Measurements from ENCODE around the gene MYO16. TPM values are rescaled to one million over a fixed set of nuclear protein-coding genes. Genes with fewer than 3 reads are reported as not detected.

MYO16 gene
- total and polyA plus RNA-seq, 4 donors = 11.7 to 51.7 (median 21.1) TPM

DNA sequence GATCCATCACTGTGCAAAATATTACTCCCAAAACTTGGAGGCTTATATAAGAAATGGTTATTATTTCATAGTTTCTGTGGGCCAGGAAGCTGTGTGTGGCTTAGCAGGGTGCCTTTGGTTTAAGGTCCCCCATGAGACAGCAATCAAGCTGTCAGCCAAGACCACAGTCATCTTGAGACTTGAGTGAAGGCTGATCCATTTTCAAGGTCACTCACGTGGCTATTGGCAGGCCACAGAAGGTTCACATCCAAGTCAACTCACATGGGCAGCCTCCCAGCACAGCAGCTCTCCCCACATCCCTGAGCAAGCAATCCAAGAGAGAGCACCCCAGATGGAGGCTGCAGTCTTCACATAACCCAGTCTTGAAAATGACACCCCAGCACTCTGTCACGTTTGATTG, 537.4 kb downstream of the MYO16 start:
- no peak overlapping the region for H3K27ac ChIP-seq (ENCODE audit: low read depth, low read length)
- DNase-seq (ENCODE audit: low read depth in 4 of 6, low spot score in 6 of 6) = no peak
- 70% methylated on average over 2 of the region's 2 CpGs for WGBS (ENCODE audit: insufficient coverage)
- H3K4me3 ChIP-seq (ENCODE audit: low read depth, low read length) = no peak overlapping the region
- no peaks in the 10 kb centered on the region for H3K27me3 ChIP-seq (ENCODE audit: control insufficient read depth, insufficient read depth, low read length)
- no peaks in the 10 kb centered on the region for H3K9me3 ChIP-seq (ENCODE audit: control insufficient read depth, insufficient read depth, low read length)
- H3K36me3 ChIP-seq (ENCODE audit: control insufficient read depth, insufficient read depth, low read length) = peaks cover 2% of the 10 kb centered on the region
- no peaks in the 10 kb centered on the region for H3K4me1 ChIP-seq (ENCODE audit: control insufficient read depth, insufficient read depth, low read length)

DNA sequence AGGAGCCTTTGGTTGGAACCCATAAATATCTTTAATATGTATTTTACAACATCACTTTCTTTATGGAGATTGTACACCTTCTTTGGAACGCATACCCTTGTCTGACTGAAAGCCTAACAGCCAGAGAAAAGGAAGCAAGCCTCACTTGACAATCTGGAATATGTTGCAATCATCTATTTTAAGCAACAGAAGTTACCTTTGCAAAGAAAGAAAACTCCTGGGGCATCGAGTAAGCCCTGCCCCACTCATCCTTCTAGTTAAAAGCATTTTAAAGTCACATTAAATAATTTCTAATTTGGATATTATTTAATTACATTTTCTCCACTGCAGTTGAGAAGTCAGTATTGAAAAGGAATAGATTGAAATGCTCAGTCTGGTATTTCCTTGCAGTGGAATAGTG, 542.7 kb downstream of the MYO16 start:
- Histone ChIP-seq H3K27me3 (ENCODE audit: control insufficient read depth, insufficient read depth, low read length) (no peaks in the 10 kb centered on the region), H3K4me1 (ENCODE audit: control insufficient read depth, insufficient read depth, low read length) (no peaks in the 10 kb centered on the region), H3K9me3 (ENCODE audit: control insufficient read depth, insufficient read depth, low read length) (no peaks in the 10 kb centered on the region), H3K4me3 (ENCODE audit: low read depth, low read length) (no peak overlapping the region), H3K36me3 (ENCODE audit: control insufficient read depth, insufficient read depth, low read length) (no peaks in the 10 kb centered on the region), H3K27ac (ENCODE audit: low read depth, low read length) (no peak overlapping the region)
- no CpG with 5 or more reads among the region's 2 CpGs for whole genome bisulfite sequencing (ENCODE audit: insufficient coverage)
- no peak for DNase-seq (ENCODE audit: low read depth in 4 of 6, low spot score in 6 of 6)

DNA sequence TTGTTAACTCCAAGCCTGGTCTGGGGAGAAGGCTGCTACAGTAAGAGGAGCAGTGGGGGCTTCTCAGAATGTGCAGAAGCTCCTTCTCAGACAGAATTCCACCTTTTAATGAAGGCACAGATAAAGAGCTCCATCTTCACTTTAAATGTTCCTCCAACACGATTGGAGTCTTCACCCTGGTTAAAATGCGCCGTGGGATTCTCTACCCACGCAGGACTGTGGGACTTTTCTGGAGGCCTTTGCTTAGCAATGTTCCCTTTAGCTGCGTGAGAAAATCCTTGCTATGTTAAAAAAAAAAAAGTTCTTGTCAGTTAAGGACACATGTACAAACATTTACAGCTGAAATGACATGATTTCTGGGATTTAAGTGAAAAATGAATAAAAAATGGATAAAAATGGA, 546.3 kb downstream of the MYO16 start:
- H3K4me1 ChIP-seq (ENCODE audit: control insufficient read depth, insufficient read depth, low read length) = no peaks in the 10 kb centered on the region
- H3K9me3 ChIP-seq (ENCODE audit: control insufficient read depth, insufficient read depth, low read length) = no peaks in the 10 kb centered on the region
- H3K36me3 ChIP-seq (ENCODE audit: control insufficient read depth, insufficient read depth, low read length) = no peaks in the 10 kb centered on the region
- no peak overlapping the region for H3K4me3 ChIP-seq (ENCODE audit: low read depth, low read length)
- no peaks in the 10 kb centered on the region for H3K27me3 ChIP-seq (ENCODE audit: control insufficient read depth, insufficient read depth, low read length)
- no peak for DNase-seq (ENCODE audit: low read depth in 4 of 6, low spot score in 6 of 6)
- 93% methylated on average over 4 of the region's 5 CpGs for WGBS (ENCODE audit: insufficient coverage)
- no peak overlapping the region for H3K27ac ChIP-seq (ENCODE audit: low read depth, low read length)

DNA sequence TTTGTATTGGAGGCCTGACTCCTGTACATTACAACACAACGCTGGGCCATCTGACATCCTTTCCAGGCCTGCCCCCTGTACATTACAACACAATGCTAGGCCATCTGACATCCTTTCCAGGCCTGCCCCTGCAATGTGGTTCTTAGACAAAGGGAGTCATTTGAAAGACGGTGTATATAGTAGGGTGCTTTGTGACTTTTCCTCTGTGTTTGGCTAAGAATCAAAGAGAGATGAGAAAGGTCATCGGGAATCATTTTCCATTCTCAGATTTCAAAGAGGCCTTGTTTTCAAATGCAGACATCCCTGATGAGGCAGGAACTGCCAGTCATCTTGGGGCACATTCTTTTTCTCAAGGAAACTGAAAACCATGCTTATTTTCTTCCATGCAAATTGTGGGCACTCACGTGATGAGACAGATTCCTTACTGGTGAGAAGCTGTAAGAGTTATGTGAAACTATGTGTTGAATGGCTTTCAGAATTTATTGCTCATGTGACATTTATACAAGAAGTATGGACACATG, 551.6 kb downstream of the MYO16 start:
- Histone ChIP-seq H3K4me1 (ENCODE audit: control insufficient read depth, insufficient read depth, low read length) (no peaks in the 10 kb centered on the region), H3K4me3 (ENCODE audit: low read depth, low read length) (no peak overlapping the region), H3K9me3 (ENCODE audit: control insufficient read depth, insufficient read depth, low read length) (no peaks in the 10 kb centered on the region), H3K27ac (ENCODE audit: low read depth, low read length) (peak overlapping the region; percentile 52), H3K27me3 (ENCODE audit: control insufficient read depth, insufficient read depth, low read length) (no peaks in the 10 kb centered on the region), H3K36me3 (ENCODE audit: control insufficient read depth, insufficient read depth, low read length) (no peaks in the 10 kb centered on the region)
- WGBS (ENCODE audit: insufficient coverage) = 10% methylated on average over 2 of the region's 4 CpGs
- DNase-seq (ENCODE audit: low read depth in 4 of 6, low spot score in 6 of 6) = no peak

DNA sequence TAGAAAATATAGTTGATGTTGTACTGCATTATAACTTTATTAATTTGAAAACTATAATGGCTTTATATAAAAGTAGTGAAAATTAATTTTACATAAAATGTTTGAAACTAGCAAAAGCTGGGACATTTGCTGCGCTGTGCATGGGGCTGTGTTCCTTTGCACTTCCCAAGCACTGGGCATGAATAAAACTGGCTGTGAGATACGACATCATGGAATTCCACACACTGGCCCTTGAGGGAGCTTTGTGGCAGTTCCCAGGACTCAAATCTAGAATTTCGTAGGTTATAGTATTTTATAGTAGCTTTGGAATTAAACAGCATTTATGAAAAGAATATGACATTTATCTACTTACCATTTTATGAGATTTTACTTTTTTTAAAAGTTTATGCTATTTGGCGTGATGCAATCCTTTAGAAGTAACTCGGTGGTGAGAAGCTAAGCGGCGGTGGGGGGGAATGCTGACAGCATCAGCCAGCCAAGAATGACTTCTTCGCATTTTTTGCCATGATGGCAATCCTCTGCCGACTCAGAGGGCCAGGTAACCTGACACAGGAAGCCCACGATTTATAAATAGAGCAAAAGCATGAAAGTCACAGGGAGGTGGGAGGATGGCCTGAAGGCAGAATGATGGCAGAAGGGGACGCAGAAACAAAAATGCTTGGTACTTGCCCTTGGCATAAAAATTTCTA, 553.5 kb downstream of the MYO16 start:
- H3K27me3 ChIP-seq (ENCODE audit: control insufficient read depth, insufficient read depth, low read length) = no peaks in the 10 kb centered on the region
- no peaks in the 10 kb centered on the region for H3K9me3 ChIP-seq (ENCODE audit: control insufficient read depth, insufficient read depth, low read length)
- H3K36me3 ChIP-seq (ENCODE audit: control insufficient read depth, insufficient read depth, low read length) = no peaks in the 10 kb centered on the region
- no peak overlapping the region for H3K4me3 ChIP-seq (ENCODE audit: low read depth, low read length)
- 91% methylated on average over 9 of the region's 11 CpGs for WGBS (ENCODE audit: insufficient coverage)
- no peak for DNase-seq (ENCODE audit: low read depth in 4 of 6, low spot score in 6 of 6)
- no peaks in the 10 kb centered on the region for H3K4me1 ChIP-seq (ENCODE audit: control insufficient read depth, insufficient read depth, low read length)
- H3K27ac ChIP-seq (ENCODE audit: low read depth, low read length) = no peak overlapping the region

DNA sequence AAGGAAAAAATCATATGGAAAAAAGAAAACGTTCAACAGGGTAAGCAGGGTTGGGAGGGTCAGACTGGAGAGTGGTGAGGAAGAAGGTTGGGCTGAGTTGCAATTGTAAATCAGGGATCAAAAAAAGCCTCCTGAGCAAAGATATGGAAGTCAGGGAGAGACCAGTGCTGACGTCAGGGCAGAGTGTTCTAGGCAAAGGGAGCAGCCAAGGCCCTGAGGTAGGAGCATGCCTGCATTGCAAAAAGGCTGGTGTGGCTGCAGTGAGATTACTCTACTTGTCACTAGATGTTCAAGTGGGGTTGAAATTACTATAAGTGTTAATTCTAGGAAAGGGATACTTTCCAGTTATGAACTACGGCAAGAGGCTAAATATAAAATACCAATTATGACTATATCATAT, 562.0 kb downstream of the MYO16 start:
- no peaks in the 10 kb centered on the region for H3K36me3 ChIP-seq (ENCODE audit: control insufficient read depth, insufficient read depth, low read length)
- DNase-seq (ENCODE audit: low read depth in 4 of 6, low spot score in 6 of 6) = no peak
- H3K9me3 ChIP-seq (ENCODE audit: control insufficient read depth, insufficient read depth, low read length) = no peaks in the 10 kb centered on the region
- H3K27me3 ChIP-seq (ENCODE audit: control insufficient read depth, insufficient read depth, low read length) = no peaks in the 10 kb centered on the region
- 85% methylated on average over 2 of the region's 3 CpGs for WGBS (ENCODE audit: insufficient coverage)
- H3K4me1 ChIP-seq (ENCODE audit: control insufficient read depth, insufficient read depth, low read length) = no peaks in the 10 kb centered on the region
- H3K27ac ChIP-seq (ENCODE audit: low read depth, low read length) = no peak overlapping the region
- H3K4me3 ChIP-seq (ENCODE audit: low read depth, low read length) = no peak overlapping the region

DNA sequence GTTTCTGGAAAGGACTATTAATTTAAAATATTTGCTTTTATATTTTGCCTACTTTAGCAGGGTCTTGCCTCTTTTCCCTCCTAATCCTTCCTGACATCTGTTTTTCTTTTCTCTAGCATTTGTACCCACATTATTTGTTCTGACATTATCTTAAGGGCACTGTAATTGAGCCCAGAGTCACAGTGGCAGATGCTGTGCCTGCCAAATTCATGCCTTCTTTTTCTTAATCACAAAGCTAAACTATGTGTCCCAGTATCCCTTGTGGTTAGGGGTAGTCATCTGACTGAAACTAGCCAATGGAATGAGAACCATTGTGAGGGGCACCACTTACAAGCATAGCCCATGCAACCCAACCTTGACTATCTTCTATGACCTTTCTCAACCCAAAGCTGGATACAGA, 562.9 kb downstream of the MYO16 start:
- no peaks in the 10 kb centered on the region for H3K27me3 ChIP-seq (ENCODE audit: control insufficient read depth, insufficient read depth, low read length)
- no peaks in the 10 kb centered on the region for H3K4me1 ChIP-seq (ENCODE audit: control insufficient read depth, insufficient read depth, low read length)
- H3K36me3 ChIP-seq (ENCODE audit: control insufficient read depth, insufficient read depth, low read length) = no peaks in the 10 kb centered on the region
- no peak overlapping the region for H3K27ac ChIP-seq (ENCODE audit: low read depth, low read length)
- no peak overlapping the region for H3K4me3 ChIP-seq (ENCODE audit: low read depth, low read length)
- no peaks in the 10 kb centered on the region for H3K9me3 ChIP-seq (ENCODE audit: control insufficient read depth, insufficient read depth, low read length)
- DNase-seq (ENCODE audit: low read depth in 4 of 6, low spot score in 6 of 6) = no peak

DNA sequence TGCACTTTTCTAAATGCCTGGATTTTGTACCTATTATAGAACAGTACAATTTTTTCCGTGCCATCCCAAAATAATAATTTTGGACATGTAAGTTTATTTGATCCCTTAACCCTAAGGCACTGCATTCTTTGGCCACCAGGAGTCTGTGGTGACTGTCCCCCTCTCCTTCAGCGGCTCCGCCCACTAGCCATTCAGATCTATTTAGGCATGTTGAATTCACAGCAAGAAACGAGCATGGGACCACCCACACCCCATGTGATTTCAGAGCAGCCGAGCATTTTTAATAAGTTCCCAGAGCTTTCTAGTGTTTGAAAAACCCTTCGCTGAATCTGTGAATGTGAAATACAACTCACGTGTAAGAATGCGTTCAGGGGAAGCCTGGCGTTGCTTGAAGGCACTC, 567.5 kb downstream of the MYO16 start:
- Histone ChIP-seq H3K27me3 (ENCODE audit: control insufficient read depth, insufficient read depth, low read length) (no peaks in the 10 kb centered on the region), H3K4me1 (ENCODE audit: control insufficient read depth, insufficient read depth, low read length) (no peaks in the 10 kb centered on the region), H3K36me3 (ENCODE audit: control insufficient read depth, insufficient read depth, low read length) (no peaks in the 10 kb centered on the region), H3K4me3 (ENCODE audit: low read depth, low read length) (no peak overlapping the region), H3K27ac (ENCODE audit: low read depth, low read length) (no peak overlapping the region), H3K9me3 (ENCODE audit: control insufficient read depth, insufficient read depth, low read length) (no peaks in the 10 kb centered on the region)
- 57% methylated on average over 5 of the region's 9 CpGs for WGBS (ENCODE audit: insufficient coverage)
- peak in 2 of 6 donors; percentile 28 to 57 for DNase-seq (ENCODE audit: low read depth in 4 of 6, low spot score in 6 of 6)

DNA sequence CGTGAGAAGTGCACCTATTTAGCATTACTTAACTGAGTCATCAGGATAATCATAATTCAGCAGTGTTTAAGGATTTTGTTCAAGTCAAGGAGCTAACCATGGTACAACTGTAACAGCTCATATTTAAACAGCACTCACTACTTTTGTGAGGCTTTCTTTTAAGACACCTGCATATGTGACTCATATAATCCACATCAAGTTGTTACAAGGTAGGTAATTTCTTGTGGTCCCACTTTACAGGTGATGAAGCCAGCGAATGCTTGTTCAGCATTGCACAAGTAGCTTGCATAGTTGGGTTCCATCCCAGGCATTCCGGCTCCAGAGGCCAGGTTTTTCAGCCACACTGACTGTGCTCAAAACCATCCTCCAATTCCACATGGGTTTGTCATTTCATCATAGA, 569.2 kb downstream of the MYO16 start:
- WGBS (ENCODE audit: insufficient coverage) = 94% methylated on average over 2 of the region's 3 CpGs
- H3K36me3 ChIP-seq (ENCODE audit: control insufficient read depth, insufficient read depth, low read length) = no peaks in the 10 kb centered on the region
- DNase-seq (ENCODE audit: low read depth in 4 of 6, low spot score in 6 of 6) = no peak
- no peaks in the 10 kb centered on the region for H3K9me3 ChIP-seq (ENCODE audit: control insufficient read depth, insufficient read depth, low read length)
- H3K4me3 ChIP-seq (ENCODE audit: low read depth, low read length) = no peak overlapping the region
- no peaks in the 10 kb centered on the region for H3K4me1 ChIP-seq (ENCODE audit: control insufficient read depth, insufficient read depth, low read length)
- no peak overlapping the region for H3K27ac ChIP-seq (ENCODE audit: low read depth, low read length)
- no peaks in the 10 kb centered on the region for H3K27me3 ChIP-seq (ENCODE audit: control insufficient read depth, insufficient read depth, low read length)

DNA sequence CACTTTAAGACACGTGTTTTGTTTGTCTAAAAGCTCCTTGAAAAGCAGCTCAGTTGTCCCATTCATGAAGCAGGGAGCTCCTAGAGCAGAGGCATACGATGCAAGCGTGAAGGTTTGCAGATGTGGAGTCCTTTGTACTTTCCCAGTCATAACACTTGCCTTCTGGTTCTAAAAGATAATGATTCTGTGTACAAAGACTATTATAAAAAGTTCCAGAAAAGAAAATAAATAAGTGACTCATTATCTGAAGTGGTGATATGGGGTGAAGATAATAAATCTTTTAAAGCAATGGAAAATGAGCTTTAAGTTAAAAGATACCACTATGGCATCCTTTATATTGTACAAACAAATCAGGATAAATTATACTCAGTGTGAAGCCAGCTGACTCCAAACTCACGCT, 569.9 kb downstream of the MYO16 start:
- no peak for DNase-seq (ENCODE audit: low read depth in 4 of 6, low spot score in 6 of 6)
- Histone ChIP-seq H3K9me3 (ENCODE audit: control insufficient read depth, insufficient read depth, low read length) (no peaks in the 10 kb centered on the region), H3K27me3 (ENCODE audit: control insufficient read depth, insufficient read depth, low read length) (no peaks in the 10 kb centered on the region), H3K36me3 (ENCODE audit: control insufficient read depth, insufficient read depth, low read length) (no peaks in the 10 kb centered on the region), H3K4me1 (ENCODE audit: control insufficient read depth, insufficient read depth, low read length) (no peaks in the 10 kb centered on the region), H3K27ac (ENCODE audit: low read depth, low read length) (no peak overlapping the region), H3K4me3 (ENCODE audit: low read depth, low read length) (no peak overlapping the region)
- WGBS (ENCODE audit: insufficient coverage) = 60% methylated on average over 2 of the region's 4 CpGs
